Neural cell (in vitro differentiated cells): ENCODE data around the gene FURIN. TPM values are rescaled to one million over a fixed set of nuclear protein-coding genes. Genes with fewer than 3 reads are reported as not detected.

Source experiments
- H2AFZ ChIP-seq: fragments of 200-600, 300-800 bp; sonication (generic), shearing (Covaris generic); 2 replicates; pipeline ENCODE4 v1.6.0; 2014; ENCODE audit warnings: low read depth, mild to moderate bottlenecking, antibody characterized with exemption, low read length, moderate library complexity
- H3F3A ChIP-seq: fragments of 200-600 bp; shearing (Covaris generic); 2 replicates; pipeline ENCODE4 v1.6.1; 2016; ENCODE audit warnings: mild to moderate bottlenecking, moderate library complexity, mixed read lengths, antibody characterized with exemption, low read length; ENCODE audit not compliant: insufficient read depth, poor library complexity, severe bottlenecking
- H3K27ac ChIP-seq: fragments of 200-600, 300-800 bp; sonication (generic), shearing (Covaris generic); 2 replicates; pipeline ENCODE4 v1.5.1; 2014; ENCODE audit warnings: mild to moderate bottlenecking, low read length, moderate library complexity
- H3K27me3 ChIP-seq: fragments of 300-800, 200-600 bp; sonication (generic), shearing (Covaris generic); 2 replicates; pipeline ENCODE4 v1.6.0; 2014; ENCODE audit warnings: mild to moderate bottlenecking, low read depth, low read length, moderate library complexity; ENCODE audit not compliant: insufficient read depth
- H3K36me3 ChIP-seq: fragments of 300-800, 200-600 bp; sonication (generic), shearing (Covaris generic); 2 replicates; pipeline ENCODE4 v1.5.1; 2014; ENCODE audit warnings: mild to moderate bottlenecking, antibody characterized with exemption, low read length, moderate library complexity; ENCODE audit not compliant: insufficient read depth
- H3K4me2 ChIP-seq: fragments of 300-800, 200-600 bp; sonication (generic), shearing (Covaris generic); 2 replicates; pipeline ENCODE4 v1.6.0; 2014; ENCODE audit warnings: mild to moderate bottlenecking, low read length
- H3K4me3 ChIP-seq: fragments of 300-800, 200-600 bp; sonication (generic), shearing (Covaris generic); 2 replicates; pipeline ENCODE4 v1.5.1; 2014; ENCODE audit warnings: mild to moderate bottlenecking, low read length, moderate library complexity
- H3K79me2 ChIP-seq: fragments of 200-600 bp; shearing (Covaris generic); replicated peaks from 2 replicates; pipeline ENCODE4 v1.6.0; 2014; ENCODE audit warnings: mild to moderate bottlenecking, low read length, moderate library complexity; ENCODE audit not compliant: insufficient read depth
- H3K9ac ChIP-seq: fragments of 300-800, 200-600 bp; sonication (generic), shearing (Covaris generic); 2 replicates; pipeline ENCODE4 v1.6.1; 2016; ENCODE audit warnings: mild to moderate bottlenecking, low read length, mixed read lengths
- H3K9me2 ChIP-seq: fragments of 200-600 bp; shearing (Covaris generic); 2 replicates; pipeline ENCODE4 v1.6.1; 2016; ENCODE audit warnings: mild to moderate bottlenecking, low read length, mixed read lengths; ENCODE audit not compliant: insufficient read depth
- H3K9me3 ChIP-seq: fragments of 200-600, 300-800 bp; sonication (generic), shearing (Covaris generic); 2 replicates; pipeline ENCODE4 v1.6.1; 2016; ENCODE audit warnings: mild to moderate bottlenecking, mixed run types, low read length, moderate library complexity, mixed read lengths
- H4K20me1 ChIP-seq: fragments of 200-600 bp; shearing (Covaris generic); 2 replicates; pipeline ENCODE4 v1.6.1; 2016; ENCODE audit warnings: mild to moderate bottlenecking, mixed run types; ENCODE audit not compliant: insufficient read depth
- EP300 ChIP-seq: fragments of 450-650 bp; conservative IDR thresholded peaks from 2 replicates; pipeline ENCODE4 v1.6.1; 2014; ENCODE audit warnings: antibody characterized with exemption, mild to moderate bottlenecking, moderate library complexity; ENCODE audit not compliant: poor library complexity, severe bottlenecking
- EZH2 ChIP-seq: fragments of 200-600, 300-800 bp; shearing (Covaris generic), sonication (generic); IDR thresholded peaks from 2 replicates; pipeline ENCODE4 v1.6.1; 2014; ENCODE audit warnings: antibody characterized with exemption, low read length, borderline replicate concordance, mild to moderate bottlenecking; ENCODE audit not compliant: insufficient read depth, poor library complexity, severe bottlenecking
- MXI1 ChIP-seq: fragments of 450-650 bp; conservative IDR thresholded peaks from 2 replicates; pipeline ENCODE4 v1.6.1; 2014; ENCODE audit warnings: antibody characterized with exemption, mild to moderate bottlenecking; ENCODE audit not compliant: poor library complexity, severe bottlenecking
- POLR2AphosphoS5 ChIP-seq: IDR thresholded peaks from 2 replicates; pipeline ENCODE4 v1.6.1; 2012
- REST ChIP-seq: IDR thresholded peaks from 2 replicates; pipeline ENCODE4 v1.6.1; 2012; ENCODE audit warnings: borderline replicate concordance
- SMC3 ChIP-seq: fragments of 450-650 bp; conservative IDR thresholded peaks from 2 replicates; pipeline ENCODE4 v1.6.1; 2014; ENCODE audit warnings: antibody characterized with exemption, mild to moderate bottlenecking, moderate library complexity; ENCODE audit not compliant: poor library complexity
- polyA plus RNA-seq: library from polyadenylated mRNA; depleted of rRNA; stranded (reverse); fragments of >200 nt; gene quantifications from 2 replicates; pipeline ENCODE4 v1.2.3, GENCODE V29; 2014

Gene FURIN
- polyA plus RNA-seq, 1 donor from 2014 or later, result 4.3 TPM

GRCh38 chr15:90889313-90889730 lies 20.9 kb downstream of the FURIN start:
- Histone ChIP-seq H3K27ac (no peak overlapping the region), H3K27me3 (no peaks in the 10 kb centered on the region), H3K9me2 (no peaks in the 10 kb centered on the region), H3K4me3 (no peak overlapping the region), H3K36me3 (no peaks in the 10 kb centered on the region), H4K20me1 (no peaks in the 10 kb centered on the region), H3K9me3 (no peaks in the 10 kb centered on the region), H3F3A (no peaks in the 10 kb centered on the region), H3K79me2 (no peaks in the 10 kb centered on the region), H2AFZ (no peak overlapping the region), H3K9ac (no peak overlapping the region), H3K4me2 (no peak overlapping the region)
- TF ChIP-seq REST (no peak), POLR2AphosphoS5 (no peak), MXI1 (no peak), EP300 (no peak), SMC3 (no peak), EZH2 (no peak)

DNA sequence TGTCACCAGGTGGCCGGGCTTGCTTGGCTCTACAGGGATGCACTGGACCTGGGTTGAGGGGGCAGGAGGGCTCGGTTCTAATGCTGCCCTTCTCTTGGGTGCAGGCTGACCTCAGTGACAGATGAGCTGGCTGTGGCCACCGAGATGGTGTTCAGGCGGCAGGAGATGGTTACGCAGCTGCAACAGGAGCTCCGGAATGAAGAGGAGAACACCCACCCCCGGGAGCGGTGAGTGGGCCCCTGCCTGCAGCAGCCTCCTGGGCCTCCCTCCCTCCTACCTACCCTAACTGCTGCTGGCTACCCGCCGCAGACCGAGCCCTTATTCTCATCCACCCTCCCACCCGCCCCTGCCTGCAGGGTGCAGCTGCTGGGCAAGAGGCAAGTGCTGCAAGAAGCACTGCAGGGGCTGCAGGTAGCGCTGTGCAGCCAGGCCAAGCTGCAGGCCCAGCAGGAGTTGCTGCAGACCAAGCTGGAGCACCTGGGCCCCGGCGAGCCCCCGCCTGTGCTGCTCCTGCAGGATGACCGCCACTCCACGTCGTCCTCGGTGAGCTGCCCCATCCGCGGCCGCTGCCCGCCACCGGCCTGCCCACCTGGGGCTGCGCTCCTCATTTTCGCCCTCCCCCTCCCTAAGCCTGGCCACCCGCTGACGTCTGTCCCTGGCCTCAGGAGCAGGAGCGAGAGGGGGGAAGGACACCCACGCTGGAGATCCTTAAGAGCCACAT lies 21.5 kb downstream of the FURIN start:
- no peak overlapping the region for H3K27ac ChIP-seq
- no peak overlapping the region for H3K9ac ChIP-seq
- H4K20me1 ChIP-seq, result no peaks in the 10 kb centered on the region
- no peak overlapping the region for H2AFZ ChIP-seq
- H3K4me3 ChIP-seq, result no peak overlapping the region
- H3F3A ChIP-seq, result no peaks in the 10 kb centered on the region
- H3K9me3 ChIP-seq, result no peaks in the 10 kb centered on the region
- no peaks in the 10 kb centered on the region for H3K9me2 ChIP-seq
- no peaks in the 10 kb centered on the region for H3K27me3 ChIP-seq
- TF ChIP-seq EP300 (no peak), POLR2AphosphoS5 (no peak), MXI1 (no peak)
- H3K79me2 ChIP-seq, result no peaks in the 10 kb centered on the region
- no peaks in the 10 kb centered on the region for H3K36me3 ChIP-seq
- no peak overlapping the region for H3K4me2 ChIP-seq

DNA sequence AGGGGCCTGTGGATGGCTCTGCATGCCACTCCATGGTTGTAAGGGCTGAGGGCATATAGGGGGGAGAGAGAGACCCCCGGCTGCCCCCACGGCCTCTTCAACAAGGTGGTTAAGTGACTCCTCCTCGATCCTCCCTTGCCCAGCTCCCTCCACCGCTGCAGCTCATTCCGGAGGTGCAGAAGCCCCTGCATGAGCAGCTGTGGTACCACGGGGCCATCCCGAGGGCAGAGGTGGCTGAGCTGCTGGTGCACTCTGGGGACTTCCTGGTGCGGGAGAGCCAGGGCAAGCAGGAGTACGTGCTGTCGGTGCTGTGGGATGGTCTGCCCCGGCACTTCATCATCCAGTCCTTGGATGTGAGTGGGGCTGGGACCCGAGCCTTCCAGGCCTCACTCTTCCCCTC lies 22.5 kb downstream of the FURIN start:
- Histone ChIP-seq H3F3A (no peaks in the 10 kb centered on the region), H3K36me3 (no peaks in the 10 kb centered on the region), H2AFZ (no peak overlapping the region), H3K4me2 (no peak overlapping the region), H3K9ac (no peak overlapping the region), H3K9me3 (no peaks in the 10 kb centered on the region), H3K27me3 (no peaks in the 10 kb centered on the region), H4K20me1 (no peaks in the 10 kb centered on the region), H3K4me3 (no peak overlapping the region), H3K9me2 (no peaks in the 10 kb centered on the region), H3K27ac (no peak overlapping the region), H3K79me2 (no peaks in the 10 kb centered on the region)
- no peak for TF ChIP-seq SMC3
